ENCODE data around the gene FOXO3B. TPM values are rescaled to one million over a fixed set of nuclear protein-coding genes. Genes with fewer than 3 reads are reported as not detected.
A peak's percentile ranks its signal among the peaks of the same experiment; 100 is the strongest.
"Not testable (repeated sequence)": the region's sequence is repeated elsewhere in the genome, so short reads cannot be mapped to it uniquely, and the experiment has no call there.

The FOXO3B gene
- polyA plus RNA-seq (2013, experiment 1 of 2; ENCODE audit: insufficient read length), result 2.6 TPM
- 3.3 TPM for polyA plus RNA-seq (2013, experiment 2 of 2; ENCODE audit: insufficient read length)

- DNase-seq, result peak; percentile 98
Measured at GRCh38 chr17:18681767-18682571, at the start of gene FOXO3B. Gene FOXO3B, minus strand, starts transcription at chr17:18682314. Its CDS starts 663 bp downstream, at chr17:18681651.

GRCh38 chr17:18723509-18723908 lies 41.4 kb upstream of the FOXO3B start:
- DNase-seq, result not testable (repeated sequence)

GRCh38 chr17:18722612-18723011 lies 40.5 kb upstream of the FOXO3B start:
- not testable (repeated sequence) for DNase-seq

GRCh38 chr17:18721775-18722547 lies 39.8 kb upstream of the FOXO3B start:
- not testable (repeated sequence) for DNase-seq

- not testable (repeated sequence) for DNase-seq
Measured at GRCh38 chr17:18719428-18720110, 37.5 kb upstream of the FOXO3B start.

GRCh38 chr17:18718643-18719427 lies 36.7 kb upstream of the FOXO3B start:
- DNase-seq, result peak; percentile 70

- DNase-seq, result peak; percentile 60
Measured at GRCh38 chr17:18712354-18712999, 30.4 kb upstream of the FOXO3B start.

- not testable (repeated sequence) for DNase-seq
Measured at GRCh38 chr17:18708215-18708614, 26.1 kb upstream of the FOXO3B start.

- not testable (repeated sequence) for DNase-seq
Measured at GRCh38 chr17:18705955-18706354, 23.8 kb upstream of the FOXO3B start.

GRCh38 chr17:18698473-18699103 lies 16.5 kb upstream of the FOXO3B start:
- DNase-seq, result not testable (repeated sequence)

- not testable (repeated sequence) for DNase-seq
Measured at GRCh38 chr17:18695143-18695542, 13.0 kb upstream of the FOXO3B start.

- not testable (repeated sequence) for DNase-seq
Measured at GRCh38 chr17:18682668-18683067, 554 bp upstream of the FOXO3B start.

- DNase-seq, result not testable (repeated sequence)
Measured at GRCh38 chr17:18677381-18677780, 4.7 kb downstream of the FOXO3B start.

- DNase-seq, result not testable (repeated sequence)
Measured at GRCh38 chr17:18676928-18677327, 5.2 kb downstream of the FOXO3B start.

GRCh38 chr17:18672395-18673227 lies 9.5 kb downstream of the FOXO3B start:
- DNase-seq, result not testable (repeated sequence)

GRCh38 chr17:18668625-18669024 lies 13.5 kb downstream of the FOXO3B start:
- not testable (repeated sequence) for DNase-seq

GRCh38 chr17:18667535-18667934 lies 14.6 kb downstream of the FOXO3B start:
- DNase-seq, result not testable (repeated sequence)

GRCh38 chr17:18666326-18666725 lies 15.8 kb downstream of the FOXO3B start:
- not testable (repeated sequence) for DNase-seq

- not testable (repeated sequence) for DNase-seq
Measured at GRCh38 chr17:18661924-18662624, 20.0 kb downstream of the FOXO3B start.
